OCI-LY1 (cell line): Measurements from ENCODE around the gene EDN1.

Experiments
- CTCF ChIP-seq: fragments of 200-600 bp; sonication (generic), shearing (Covaris generic); IDR thresholded peaks from 2 replicates; pipeline ENCODE4 v1.5.1; 2017; ENCODE audit warnings: mild to moderate bottlenecking, antibody characterized with exemption, low read length, moderate library complexity, mixed read lengths
- EZH2 ChIP-seq: fragments of 200-600 bp; sonication (generic), shearing (Covaris generic); IDR thresholded peaks from 2 replicates; pipeline ENCODE4 v1.8.0; 2017; ENCODE audit warnings: borderline replicate concordance, mixed run types, mild to moderate bottlenecking, antibody characterized with exemption, low read length, moderate library complexity, mixed read lengths

DNA sequence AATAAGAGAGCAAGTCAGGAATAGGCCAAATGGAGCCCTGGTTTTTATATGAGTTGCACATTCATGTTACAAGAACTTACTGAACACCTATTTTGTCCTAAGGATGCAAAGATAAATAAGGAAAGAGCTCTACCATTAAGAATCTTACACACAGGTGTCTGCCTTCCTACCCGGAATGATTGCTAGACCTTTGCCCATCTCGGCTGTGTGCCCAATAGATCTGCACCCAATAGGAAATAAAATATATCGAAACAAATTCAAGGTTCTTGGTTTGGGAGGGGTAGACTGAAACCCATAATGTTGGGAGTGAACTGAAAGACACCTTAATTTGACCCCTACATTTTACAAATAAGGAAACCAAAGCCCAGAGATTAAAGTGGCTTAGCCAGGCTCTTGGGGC lies 48.9 kb downstream of the EDN1 start:
- TF ChIP-seq CTCF (no peak), EZH2 (no peak)
